Adrenal gland (tissue), 19 donors: ENCODE results near the gene ZNF414. TPM values are rescaled to one million over a fixed set of nuclear protein-coding genes. Genes with fewer than 3 reads are reported as not detected.

ENCODE experiments used
- DNase-seq, 7 donors: peaks; one replicate each; pipeline ENCODE4 v3.0.0-alpha.2; 2019 to 2020
- H3K27ac ChIP-seq, 5 donors: fragments of 200-600 bp; sonication (generic) in 4 of 5; 1 replicate in 3 of 5; 2 replicates in 2 of 5; pipeline versions ENCODE4 v1.5.1 to v1.8.0; 2016 to 2020; ENCODE audit warnings: mild to moderate bottlenecking in 1 of 5
- H3K27me3 ChIP-seq: fragments of 200-600 bp; 2 replicates; pipeline ENCODE4 v1.8.0; 2021
- H3K36me3 ChIP-seq, 2 donors: fragments of 200-600 bp; replicated peaks in 1 of 2; 1 replicate in 1 of 2; 2 replicates in 1 of 2; pipeline versions ENCODE4 v1.5.1 to v1.8.0; 2018 to 2022
- H3K4me1 ChIP-seq, 2 donors: fragments of 200-600 bp; replicated peaks in 1 of 2; 1 replicate in 1 of 2; 2 replicates in 1 of 2; pipeline versions ENCODE4 v1.5.1 to v1.8.0; 2018 to 2021
- H3K4me3 ChIP-seq, 4 donors: fragments of 200-600 bp; sonication (generic) in 3 of 4; one replicate each; pipeline ENCODE4 v1.5.1; 2016 to 2018
- H3K9me3 ChIP-seq, 3 donors: fragments of 200-600 bp; sonication (generic) in 1 of 3; replicated peaks in 1 of 3; 1 replicate in 2 of 3; 2 replicates in 1 of 3; pipeline versions ENCODE4 v1.5.1 to v1.8.0; 2016 to 2021
- POLR2A ChIP-seq, 2 donors: fragments of 450-650 bp; IDR thresholded peaks; one replicate each; pipeline ENCODE4 v1.6.1; 2017; ENCODE audit warnings: antibody characterized with exemption in 2 of 2, mild to moderate bottlenecking in 2 of 2, moderate library complexity in 1 of 2
- WGBS, 4 donors: extraction: QIAGEN DNeasy Blood & Tissue Kit in 2 of 4; methylation state at CpG; one replicate each; pipeline versions ENCODE4 v1.1.5 to v1.1.7; 2013 to 2017; 5-methylcytosine and 5-hydroxymethylcytosine counted together
- intact Hi-C, 2 donors: fragments of 100-400 bp; cut with DNase I; formaldehyde crosslinking; loops; one replicate each; pipeline versions ENCODE4 v1.14.1 to v1.15.0; 2022 to 2023
- long read RNA-seq, 10 donors: library from polyadenylated mRNA in 3 of 10; unstranded in 2 of 10; stranded (forward) in 1 of 10; transcript quantifications; one replicate each; pipeline ENCODE4 v2.0.0 and lab custom pipeline, GENCODE V29; 2021 to 2026
- polyA plus RNA-seq, 3 donors: library from polyadenylated mRNA; stranded (reverse); fragments of 200-250 nt in 2 of 3; fragments of 350-450 nt in 1 of 3; fragmentation: Illumina TruSeq in 1 of 3; extraction: RNeasy Lipid Tissue Mini Kit (QIAGEN cat#74804) in 1 of 3; gene quantifications; one replicate each; pipeline ENCODE4 v1.2.3, GENCODE V29; 2013 to 2014
- total RNA-seq, 9 donors: library from RNA; depleted of rRNA in 4 of 9; stranded (reverse); fragments of >200 nt in 4 of 9; fragments of 120-200 nt in 1 of 9; fragmentation: NEBNext Ultra II Directional in 1 of 9; extraction: Animal tissue kit (Norgen Biotek cat#: 25700) in 1 of 9; gene quantifications; one replicate each; pipeline versions ENCODE4 v1.1.0 to v1.2.4, GENCODE V29; 2013 to 2023
- TF ChIP-seq, protein P1 (sequence below), 6 experiments: fragments of 450-650 bp in 4 of 6; fragments of 200-600 bp in 2 of 6; sonication (generic) in 1 of 6; IDR thresholded peaks; 1 replicate in 5 of 6; 2 replicates in 1 of 6; pipeline versions ENCODE4 v1.5.1 to v1.8.0; 2016 to 2021; ENCODE audit warnings: antibody characterized with exemption in 6 of 6, mild to moderate bottlenecking in 2 of 6, moderate library complexity in 1 of 6
- donor health status: healthy with polysubstance abuse.
- donor health status: Bipolar disorder and iron deficiency.
- donor health status: DM: yes; HTN: yes; CAD: no.
- donor health status: DM: no; HTN: no; CAD: no.
- donor health status: DM: no; HTN: no; CAD: no.
- donor health status: DM: yes; HTN: yes; CAD: no.

The ZNF414 gene, protein sequence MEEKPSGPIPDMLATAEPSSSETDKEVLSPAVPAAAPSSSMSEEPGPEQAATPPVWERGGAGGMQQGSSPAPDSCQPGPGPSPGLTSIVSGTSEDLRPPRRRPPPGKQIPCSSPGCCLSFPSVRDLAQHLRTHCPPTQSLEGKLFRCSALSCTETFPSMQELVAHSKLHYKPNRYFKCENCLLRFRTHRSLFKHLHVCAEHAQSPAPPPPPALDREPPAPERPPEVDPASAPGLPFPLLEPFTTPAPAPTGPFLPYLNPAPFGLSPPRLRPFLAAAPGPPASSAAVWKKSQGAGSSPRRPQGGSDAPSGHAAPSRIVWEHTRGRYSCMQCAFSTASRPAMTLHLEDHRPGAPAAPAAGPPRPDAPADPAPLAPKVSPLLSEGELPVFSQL
- total RNA-seq = 10 to 100 TPM in 8 of 9 donors, 1 to 10 TPM in 1; 2.9 to 64.6 (median 25.0) TPM
- polyA plus RNA-seq = 100 to 1,000 TPM in 1 of 3 donors, 10 to 100 TPM in 1, 1 to 10 TPM in 1; 5.2 to 103 (median 49.6) TPM
- long read RNA-seq, donor 1, partial matches to known transcripts = 0 of 3 reads
- long read RNA-seq, donor 1, other reads (novel, unspliced or antisense) = 0 of 3 reads
- long read RNA-seq, donor 2, partial matches to known transcripts = 0 of 2 reads
- long read RNA-seq, donor 2, other reads (novel, unspliced or antisense) = 0 of 2 reads
- long read RNA-seq, donor 3, partial matches to known transcripts = 0 of 1 reads
- long read RNA-seq, donor 3, other reads (novel, unspliced or antisense) = 0 of 1 reads
- long read RNA-seq, donor 4, partial matches to known transcripts = 0 of 3 reads
- long read RNA-seq, donor 4, other reads (novel, unspliced or antisense) = 2 of 3 reads
- long read RNA-seq, donor 5, transcript ZNF414-202 (8 exons, 2,300 nt) = major isoform, 19 of 34 reads
- long read RNA-seq, donor 5, partial matches to known transcripts = 6 of 34 reads
- long read RNA-seq, donor 5, other reads (novel, unspliced or antisense) = 6 of 34 reads
- long read RNA-seq, donor 6, partial matches to known transcripts = 0 of 4 reads
- long read RNA-seq, donor 6, other reads (novel, unspliced or antisense) = 2 of 4 reads
- long read RNA-seq, donor 7, partial matches to known transcripts = 0 of 2 reads
- long read RNA-seq, donor 7, other reads (novel, unspliced or antisense) = 0 of 2 reads
- long read RNA-seq, donor 8, transcript ZNF414-202 (8 exons, 2,300 nt) = major isoform, 5 of 6 reads
- long read RNA-seq, donor 8, partial matches to known transcripts = 0 of 6 reads
- long read RNA-seq, donor 8, other reads (novel, unspliced or antisense) = 0 of 6 reads
- long read RNA-seq, donor 9, partial matches to known transcripts = 0 of 3 reads
- long read RNA-seq, donor 9, other reads (novel, unspliced or antisense) = 0 of 3 reads
- long read RNA-seq, donor 10, transcript ZNF414-202 (8 exons, 2,300 nt) = major isoform, 6 of 7 reads
- long read RNA-seq, donor 10, partial matches to known transcripts = 0 of 7 reads
- long read RNA-seq, donor 10, other reads (novel, unspliced or antisense) = 0 of 7 reads

GRCh38 chr19:8513687-8514504 is at the start of gene ZNF414:
ZNF414 (minus strand) TSS chr19:8514167; CDS start chr19:8514046, 121 bp downstream.
- 0 to 2% (median 1%) methylated on average over 23 to 69 of the region's 70 CpGs for WGBS, 4 donors
- DNase-seq = peak; percentile 96 to 99 (median 98)
- TF ChIP-seq, protein P1, sequence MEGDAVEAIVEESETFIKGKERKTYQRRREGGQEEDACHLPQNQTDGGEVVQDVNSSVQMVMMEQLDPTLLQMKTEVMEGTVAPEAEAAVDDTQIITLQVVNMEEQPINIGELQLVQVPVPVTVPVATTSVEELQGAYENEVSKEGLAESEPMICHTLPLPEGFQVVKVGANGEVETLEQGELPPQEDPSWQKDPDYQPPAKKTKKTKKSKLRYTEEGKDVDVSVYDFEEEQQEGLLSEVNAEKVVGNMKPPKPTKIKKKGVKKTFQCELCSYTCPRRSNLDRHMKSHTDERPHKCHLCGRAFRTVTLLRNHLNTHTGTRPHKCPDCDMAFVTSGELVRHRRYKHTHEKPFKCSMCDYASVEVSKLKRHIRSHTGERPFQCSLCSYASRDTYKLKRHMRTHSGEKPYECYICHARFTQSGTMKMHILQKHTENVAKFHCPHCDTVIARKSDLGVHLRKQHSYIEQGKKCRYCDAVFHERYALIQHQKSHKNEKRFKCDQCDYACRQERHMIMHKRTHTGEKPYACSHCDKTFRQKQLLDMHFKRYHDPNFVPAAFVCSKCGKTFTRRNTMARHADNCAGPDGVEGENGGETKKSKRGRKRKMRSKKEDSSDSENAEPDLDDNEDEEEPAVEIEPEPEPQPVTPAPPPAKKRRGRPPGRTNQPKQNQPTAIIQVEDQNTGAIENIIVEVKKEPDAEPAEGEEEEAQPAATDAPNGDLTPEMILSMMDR (IDR thresholded peaks at IDR 0.05) = peak in 1 of 6 experiments; percentile 16
- TF ChIP-seq POLR2A (IDR thresholded peaks at IDR 0.05) = peak; percentile 82 to 94
- H3K36me3 ChIP-seq = peaks cover 0 to 3% of the 10 kb centered on the region in 2 donors
- no peaks in the 10 kb centered on the region for H3K27me3 ChIP-seq
- H3K4me3 ChIP-seq = peak within 1 kb of the TSS in 3 of 4 donors; percentile 62 to 85 (median 75)
- H3K9me3 ChIP-seq = no peaks in the 10 kb centered on the region
- H3K4me1 ChIP-seq = peaks cover 19 to 27% of the 10 kb centered on the region in 2 donors
- intact Hi-C loops = no loop called here
- H3K27ac ChIP-seq = peak within 1 kb of the TSS; percentile 89 to 99 (median 98)

- no peak overlapping the region for H3K4me3 ChIP-seq
- WGBS, 4 donors = 56 to 78% (median 60%) methylated on average over 2 of the region's 2 CpGs
- H3K36me3 ChIP-seq = no peaks in the 10 kb centered on the region
- no peaks in the 10 kb centered on the region for H3K4me1 ChIP-seq
- no peak for DNase-seq
- intact Hi-C loops = no loop called here
- H3K27me3 ChIP-seq = no peaks in the 10 kb centered on the region
- TF ChIP-seq, protein P1 (IDR thresholded peaks at IDR 0.05) = no peak
- no peak for TF ChIP-seq POLR2A (IDR thresholded peaks at IDR 0.05)
- H3K9me3 ChIP-seq = no peaks in the 10 kb centered on the region
- no peak overlapping the region for H3K27ac ChIP-seq
Observed at GRCh38 chr19:8561075-8561764, 47.3 kb upstream of the ZNF414 start.

- TF ChIP-seq, protein P1 (IDR thresholded peaks at IDR 0.05) = no peak
- TF ChIP-seq POLR2A (IDR thresholded peaks at IDR 0.05) = no peak
- 49 to 68% (median 62%) methylated on average over 2 of the region's 2 CpGs for WGBS, 4 donors
- Histone ChIP-seq H3K4me3 (no peak overlapping the region), H3K36me3 (no peaks in the 10 kb centered on the region), H3K9me3 (no peaks in the 10 kb centered on the region), H3K27me3 (no peaks in the 10 kb centered on the region), H3K4me1 (no peaks in the 10 kb centered on the region), H3K27ac (no peak overlapping the region)
- intact Hi-C loops = no loop called here
- no peak for DNase-seq
Observed at GRCh38 chr19:8558325-8558724, 44.4 kb upstream of the ZNF414 start.
